OCI-LY3 (cell line): ENCODE results near the gene KRT32.

Experiments
- H2AFZ ChIP-seq: fragments of 200-600, 300-600 bp; shearing (Covaris generic); 2 replicates; pipeline ENCODE4 v1.6.0; 2014; ENCODE audit warnings: antibody characterized with exemption, low read depth, low read length
- H3K27ac ChIP-seq: fragments of 200-600, 300-600 bp; sonication (generic); 2 replicates; pipeline ENCODE4 v1.5.1; 2014; ENCODE audit warnings: mild to moderate bottlenecking, low read length, moderate library complexity, mixed read lengths
- H3K27me3 ChIP-seq: fragments of 200-600, 300-600 bp; sonication (generic); 2 replicates; pipeline ENCODE4 v1.6.1; 2014; ENCODE audit warnings: low read depth, low read length, mixed read lengths
- H3K36me3 ChIP-seq: fragments of 200-600, 300-600 bp; sonication (generic); replicated peaks from 2 replicates; pipeline ENCODE3; 2014; ENCODE audit warnings: low read depth, low read length, mixed read lengths
- H3K4me1 ChIP-seq: fragments of 300-600, 200-600 bp; sonication (generic); 2 replicates; pipeline ENCODE4 v1.6.1; 2014; ENCODE audit warnings: low read length, mixed read lengths
- H3K4me2 ChIP-seq: fragments of 200-600, 300-600 bp; sonication (generic); 2 replicates; pipeline ENCODE4 v1.6.1; 2014; ENCODE audit warnings: low read length, mixed read lengths
- H3K4me3 ChIP-seq: fragments of 300-600, 200-600 bp; sonication (generic); 2 replicates; pipeline ENCODE4 v1.5.1; 2014; ENCODE audit warnings: antibody characterized with exemption, mild to moderate bottlenecking, low read length, moderate library complexity
- H3K79me2 ChIP-seq: fragments of 300-600, 200-600 bp; shearing (Covaris generic); 2 replicates; pipeline ENCODE4 v1.6.1; 2014; ENCODE audit warnings: mild to moderate bottlenecking, low read length, mixed read lengths
- H3K9ac ChIP-seq: fragments of 300-600, 200-600 bp; shearing (Covaris generic); 2 replicates; pipeline ENCODE4 v1.6.0; 2014; ENCODE audit warnings: mild to moderate bottlenecking, low read length, moderate library complexity
- H3K9me3 ChIP-seq: fragments of 200-600, 300-600 bp; shearing (Covaris generic); 2 replicates; pipeline ENCODE4 v1.6.1; 2014; ENCODE audit warnings: low read length, mixed read lengths; ENCODE audit not compliant: insufficient read depth
- H4K20me1 ChIP-seq: fragments of 200-600, 300-600 bp; sonication (generic); 2 replicates; pipeline ENCODE4 v1.6.1; 2016; ENCODE audit warnings: low read length, mixed read lengths; ENCODE audit not compliant: insufficient read depth
- CTCF ChIP-seq: fragments of 200-600, 300-600 bp; sonication (generic); IDR thresholded peaks from 2 replicates; pipeline ENCODE4 v1.5.1; 2014; ENCODE audit warnings: antibody characterized with exemption, low read length, low read depth
- EZH2phosphoT487 ChIP-seq: fragments of 200-600 bp; shearing (Covaris generic); IDR thresholded peaks from 2 replicates; pipeline ENCODE4 v1.6.1; 2018; ENCODE audit warnings: antibody characterized with exemption, mixed run types, low read depth

KRT32 gene

GRCh38 chr17:41498276-41498675 lies 31.1 kb upstream of the KRT32 start:
- H3K9ac ChIP-seq = no peak overlapping the region
- no peaks in the 10 kb centered on the region for H3K79me2 ChIP-seq
- TF ChIP-seq CTCF = no peak
- TF ChIP-seq EZH2phosphoT487 = no peak
- H2AFZ ChIP-seq = no peak overlapping the region
- H3K27ac ChIP-seq = no peak overlapping the region
- H3K9me3 ChIP-seq = no peaks in the 10 kb centered on the region
- H3K27me3 ChIP-seq = no peaks in the 10 kb centered on the region
- H3K4me2 ChIP-seq = no peak overlapping the region
- no peaks in the 10 kb centered on the region for H3K36me3 ChIP-seq
- H3K4me1 ChIP-seq = peaks cover 14% of the 10 kb centered on the region
- H4K20me1 ChIP-seq = no peaks in the 10 kb centered on the region
- H3K4me3 ChIP-seq = no peak overlapping the region

GRCh38 chr17:41496803-41497484 lies 29.8 kb upstream of the KRT32 start:
- Histone ChIP-seq H3K9ac (peak overlapping the region; percentile 48; the same call in 1 of the 2 replicates), H3K4me1 (peaks cover 14% of the 10 kb centered on the region), H3K36me3 (no peaks in the 10 kb centered on the region), H3K27me3 (no peaks in the 10 kb centered on the region), H4K20me1 (no peaks in the 10 kb centered on the region), H3K79me2 (no peaks in the 10 kb centered on the region), H2AFZ (peak overlapping the region; percentile 83), H3K4me3 (peak overlapping the region; percentile 64), H3K27ac (no peak overlapping the region), H3K4me2 (peak overlapping the region; percentile 77), H3K9me3 (no peaks in the 10 kb centered on the region)
- TF ChIP-seq EZH2phosphoT487 = no peak
- TF ChIP-seq CTCF = peak; percentile 76

- no peak overlapping the region for H3K4me3 ChIP-seq
- peaks cover 24% of the 10 kb centered on the region for H3K4me1 ChIP-seq
- no peak overlapping the region for H3K27ac ChIP-seq
- no peaks in the 10 kb centered on the region for H3K9me3 ChIP-seq
- no peaks in the 10 kb centered on the region for H4K20me1 ChIP-seq
- no peak overlapping the region for H3K4me2 ChIP-seq
- H3K36me3 ChIP-seq = no peaks in the 10 kb centered on the region
- TF ChIP-seq EZH2phosphoT487 (no peak), CTCF (no peak)
- H3K9ac ChIP-seq = no peak overlapping the region
- no peak overlapping the region for H2AFZ ChIP-seq
- H3K79me2 ChIP-seq = no peaks in the 10 kb centered on the region
- no peaks in the 10 kb centered on the region for H3K27me3 ChIP-seq
Observed at GRCh38 chr17:41494524-41494923, 27.3 kb upstream of the KRT32 start.

- Histone ChIP-seq H3K4me2 (no peak overlapping the region), H3K27me3 (no peaks in the 10 kb centered on the region), H3K79me2 (no peaks in the 10 kb centered on the region), H3K27ac (no peak overlapping the region), H3K9me3 (no peaks in the 10 kb centered on the region), H3K36me3 (no peaks in the 10 kb centered on the region), H3K4me1 (peaks cover 16% of the 10 kb centered on the region), H2AFZ (no peak overlapping the region), H3K9ac (no peak overlapping the region), H3K4me3 (no peak overlapping the region), H4K20me1 (no peaks in the 10 kb centered on the region)
- no peak for TF ChIP-seq CTCF
- TF ChIP-seq EZH2phosphoT487 = no peak
Observed at GRCh38 chr17:41492771-41493170, 25.6 kb upstream of the KRT32 start.
